HG03565 (cell line): Measurements from ENCODE around the gene CDC42.

Experiments used
- ATAC-seq: cut with Tn5 transposase; IDR thresholded peaks from one replicate; pipeline ENCODE4 v1.9.1; 2021; ENCODE audit warnings: mild to moderate bottlenecking, moderate library complexity; ENCODE audit not compliant: unreplicated experiment

Gene CDC42

GRCh38 chr1:22037520-22037919 is 15.0 kb upstream of the CDC42 start:
- no peak for ATAC-seq

DNA sequence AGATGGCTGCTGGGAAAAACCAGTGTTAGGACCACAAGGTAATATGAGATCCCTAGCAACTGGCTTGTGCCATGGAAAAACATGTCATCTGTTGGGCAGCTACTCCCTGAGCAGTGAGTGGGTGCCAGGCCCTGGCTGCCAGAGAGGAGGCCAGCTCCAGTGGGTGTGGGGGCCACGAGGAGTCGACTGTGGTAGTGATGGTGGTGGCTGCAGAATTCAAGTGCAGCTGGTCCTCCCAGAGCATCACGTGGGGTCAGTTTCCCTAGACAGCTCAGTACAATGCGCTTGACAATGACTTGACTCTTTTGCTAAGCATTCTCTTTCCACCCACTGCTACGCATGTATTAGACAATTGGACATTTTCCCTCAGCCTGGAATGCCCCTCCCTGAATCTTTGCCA is 14.5 kb upstream of the CDC42 start:
- no peak for ATAC-seq

- peak; percentile 94 for ATAC-seq
These were observed 12.8 kb upstream of the CDC42 start for GRCh38 chr1:22039594-22040285.

- ATAC-seq, result no peak
These were observed 12.3 kb upstream of the CDC42 start for GRCh38 chr1:22040286-22040623.

DNA sequence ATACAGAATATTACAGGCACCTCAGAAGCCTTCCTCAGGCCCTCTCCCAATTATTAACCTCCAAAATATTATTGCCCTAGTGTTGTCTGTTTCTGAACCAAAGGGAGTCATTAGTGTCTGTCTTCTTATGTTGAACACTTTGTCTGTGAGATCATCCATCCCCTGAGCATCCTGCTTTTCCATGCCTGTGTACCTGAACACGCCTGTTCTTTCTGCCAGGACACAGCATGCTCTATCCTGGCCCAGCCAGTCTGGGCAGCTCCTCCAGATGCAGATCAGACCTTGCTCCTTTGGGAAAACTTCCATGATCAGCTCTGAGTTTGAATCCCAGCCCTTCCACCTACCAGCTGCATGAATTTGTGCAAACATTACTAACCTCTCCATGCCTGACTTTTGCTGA is 11.0 kb upstream of the CDC42 start:
- no peak for ATAC-seq

GRCh38 chr1:22043198-22043769 is 9.2 kb upstream of the CDC42 start:
- ATAC-seq, result no peak

DNA sequence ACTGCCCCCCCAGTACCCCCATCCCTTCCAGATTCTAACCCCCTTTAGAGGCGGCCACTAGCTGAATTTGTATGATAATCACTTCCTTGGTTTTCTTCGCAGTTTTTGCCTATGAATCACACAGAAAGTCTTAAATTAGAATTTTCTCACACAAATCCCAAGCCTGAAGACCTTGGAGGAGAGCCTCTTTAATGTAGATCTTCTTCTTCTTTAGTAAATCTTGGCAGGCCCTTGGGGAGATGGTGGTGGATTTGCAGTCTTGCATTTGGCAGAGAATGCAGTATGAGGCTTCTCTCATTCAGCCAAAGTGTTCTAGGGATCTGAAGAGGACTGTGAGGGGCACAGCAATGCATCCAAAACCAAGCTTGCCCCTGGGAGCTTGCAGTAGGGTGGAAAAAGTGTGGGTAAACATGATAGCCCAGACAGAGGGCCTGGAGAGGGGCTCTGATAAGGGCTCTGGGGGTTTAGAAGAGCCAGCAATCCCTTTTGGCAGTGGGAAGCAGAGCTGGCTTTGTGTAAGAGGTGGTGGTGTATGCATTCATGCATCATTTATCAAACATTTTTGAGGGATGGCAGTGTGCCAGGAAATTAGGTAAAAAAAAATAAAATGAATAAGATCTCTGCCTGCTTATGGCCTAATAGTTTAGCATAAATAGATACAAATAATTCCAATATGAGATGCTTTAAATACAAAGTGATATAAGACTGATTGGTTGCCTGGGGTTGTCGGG is 7.7 kb upstream of the CDC42 start:
- no peak for ATAC-seq

GRCh38 chr1:22045604-22046228 is 6.8 kb upstream of the CDC42 start:
- no peak for ATAC-seq

- no peak for ATAC-seq
These were observed 3.9 kb upstream of the CDC42 start for GRCh38 chr1:22048351-22049192.

- ATAC-seq, result no peak
These were observed 2.2 kb upstream of the CDC42 start for GRCh38 chr1:22050330-22050729.

- ATAC-seq, result no peak
These were observed 848 bp upstream of the CDC42 start for GRCh38 chr1:22051607-22052114.

DNA sequence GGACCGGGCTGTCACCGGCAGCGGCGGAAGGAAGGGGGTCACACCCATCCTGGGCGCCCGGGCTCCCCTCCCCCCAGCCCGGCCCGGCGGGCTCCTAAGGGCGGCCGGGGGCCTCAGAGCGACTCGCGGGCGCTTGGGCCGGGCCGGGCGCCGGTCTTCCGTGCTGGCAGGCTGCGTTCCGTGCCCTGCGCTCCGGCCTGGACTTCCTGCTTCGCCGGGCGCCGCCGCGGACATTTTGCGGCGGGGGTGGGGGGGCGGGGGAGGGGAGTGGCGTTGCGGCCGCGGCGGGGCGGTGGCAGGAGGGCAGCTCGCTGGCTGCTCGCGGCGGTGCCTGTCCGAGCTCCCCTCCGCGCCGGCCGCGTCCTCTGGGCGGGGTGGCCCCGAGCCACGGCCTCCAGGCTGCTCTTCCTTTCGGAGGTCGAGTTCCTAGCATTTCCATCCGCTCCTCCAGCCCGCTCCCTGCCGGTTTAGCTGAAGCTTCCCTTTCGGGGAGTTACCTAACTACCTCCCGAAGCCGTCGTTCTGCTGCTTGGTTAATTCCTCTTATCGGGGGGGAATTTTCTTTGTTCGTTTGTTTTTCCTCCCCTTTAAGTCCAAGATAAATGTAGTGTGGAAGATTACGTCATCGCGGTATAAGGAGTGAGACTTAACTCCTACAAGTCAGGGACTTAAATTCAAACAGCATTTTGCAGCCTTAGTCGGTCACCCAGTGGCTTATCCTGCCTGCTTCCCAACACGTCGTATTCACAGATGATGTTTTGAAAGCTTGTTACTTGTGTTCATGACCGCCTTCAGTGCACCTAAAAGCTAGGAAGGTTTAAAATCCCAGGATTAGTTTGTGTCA is 730 bp downstream of the CDC42 start:
- peak; percentile 22 for ATAC-seq

GRCh38 chr1:22053861-22054770 is 1.6 kb downstream of the CDC42 start:
- ATAC-seq, result no peak

DNA sequence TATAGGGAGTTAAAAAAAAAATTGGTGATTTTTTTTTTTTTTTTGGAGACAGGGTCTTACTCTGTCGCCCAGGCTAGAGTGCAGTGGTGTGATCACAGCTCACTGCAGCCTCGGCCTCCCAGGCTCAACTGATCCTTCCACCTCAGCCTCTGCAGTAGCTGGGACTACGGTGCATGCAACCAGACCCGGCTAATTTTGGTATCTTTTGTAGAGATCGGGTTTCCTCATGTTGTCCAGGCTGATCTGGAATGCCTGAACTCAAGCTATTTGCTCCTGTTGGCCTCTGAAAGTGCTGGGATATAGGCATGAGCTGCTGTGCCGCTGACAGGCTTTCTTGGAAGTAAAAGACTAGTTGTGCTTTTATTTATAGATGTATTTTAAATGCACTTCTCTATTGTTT is 3.0 kb downstream of the CDC42 start:
- ATAC-seq, result no peak

GRCh38 chr1:22056043-22056442 is 3.5 kb downstream of the CDC42 start:
- no peak for ATAC-seq

DNA sequence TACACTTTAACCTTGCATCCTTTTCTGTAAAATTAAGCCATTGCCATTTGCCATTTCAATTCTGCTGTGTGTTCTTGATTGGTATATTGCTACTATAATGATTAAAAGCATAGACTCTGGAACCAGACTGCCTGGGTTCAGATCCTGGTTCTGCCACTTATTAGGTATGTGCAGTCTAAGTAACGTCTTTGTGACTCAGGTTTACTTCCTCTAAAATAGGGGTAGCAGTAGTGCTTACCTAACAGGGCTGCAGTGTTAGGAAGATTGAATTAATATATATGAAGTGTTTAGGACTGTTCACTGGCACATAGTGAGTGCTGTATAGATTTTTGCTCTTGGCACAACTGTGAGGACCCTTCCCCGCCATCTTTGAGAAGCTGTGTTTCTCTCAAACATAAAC is 4.4 kb downstream of the CDC42 start:
- no peak for ATAC-seq

- no peak for ATAC-seq
These were observed 5.4 kb downstream of the CDC42 start for GRCh38 chr1:22057861-22058260.

DNA sequence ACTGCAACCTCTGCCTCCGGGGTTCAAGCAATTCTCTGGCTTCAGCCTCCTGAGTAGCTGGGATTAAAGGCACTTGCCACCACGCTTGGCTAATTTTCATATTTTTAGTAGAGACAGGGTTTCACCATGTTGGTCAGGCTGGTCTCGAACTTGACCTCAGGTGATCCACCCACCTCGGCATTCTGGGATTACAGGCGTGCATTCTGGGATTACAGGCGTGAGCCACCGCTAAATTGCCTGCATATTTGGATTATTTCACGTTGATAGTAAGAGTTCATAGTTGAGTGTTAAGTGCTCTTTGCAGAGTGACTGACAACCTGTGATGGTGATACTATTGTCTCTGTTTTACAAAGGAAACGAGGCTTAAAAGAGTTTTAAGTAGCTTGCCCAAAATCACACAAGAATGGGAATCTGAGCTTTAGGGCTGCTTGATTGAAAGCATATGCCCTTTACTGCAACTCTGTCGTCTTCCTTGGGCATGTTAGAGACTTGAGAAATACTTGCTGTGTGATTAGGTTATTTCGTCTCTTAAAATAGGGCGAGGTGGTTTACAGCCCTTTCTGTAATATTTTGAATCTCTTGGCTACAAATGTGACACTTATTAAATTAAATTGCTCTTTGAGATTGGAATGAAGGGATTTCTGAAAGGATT is 12.4 kb downstream of the CDC42 start:
- no peak for ATAC-seq
